Fibroblast of pulmonary artery (primary cell): ENCODE results near the gene LRMDA.

Experiments
- DNase-seq: peaks from one replicate; pipeline ENCODE4 v3.0.0-alpha.2; 2010; ENCODE audit warnings: low read depth
- H3K4me3 ChIP-seq: replicated peaks from 2 replicates; pipeline ENCODE4 v1.5.1; 2011; ENCODE audit warnings: low read depth, mild to moderate bottlenecking, control low read depth, low read length, moderate library complexity
- TF ChIP-seq, protein P1 (sequence below): IDR thresholded peaks from 2 replicates; pipeline ENCODE4 v1.5.1; 2011; ENCODE audit warnings: mild to moderate bottlenecking, control low read depth, low read length, inconsistent platforms; ENCODE audit errors: missing control alignments

Gene LRMDA

GRCh38 chr10:75406462-75407223 is 24.8 kb upstream of the LRMDA start:
- TF ChIP-seq, protein P1, sequence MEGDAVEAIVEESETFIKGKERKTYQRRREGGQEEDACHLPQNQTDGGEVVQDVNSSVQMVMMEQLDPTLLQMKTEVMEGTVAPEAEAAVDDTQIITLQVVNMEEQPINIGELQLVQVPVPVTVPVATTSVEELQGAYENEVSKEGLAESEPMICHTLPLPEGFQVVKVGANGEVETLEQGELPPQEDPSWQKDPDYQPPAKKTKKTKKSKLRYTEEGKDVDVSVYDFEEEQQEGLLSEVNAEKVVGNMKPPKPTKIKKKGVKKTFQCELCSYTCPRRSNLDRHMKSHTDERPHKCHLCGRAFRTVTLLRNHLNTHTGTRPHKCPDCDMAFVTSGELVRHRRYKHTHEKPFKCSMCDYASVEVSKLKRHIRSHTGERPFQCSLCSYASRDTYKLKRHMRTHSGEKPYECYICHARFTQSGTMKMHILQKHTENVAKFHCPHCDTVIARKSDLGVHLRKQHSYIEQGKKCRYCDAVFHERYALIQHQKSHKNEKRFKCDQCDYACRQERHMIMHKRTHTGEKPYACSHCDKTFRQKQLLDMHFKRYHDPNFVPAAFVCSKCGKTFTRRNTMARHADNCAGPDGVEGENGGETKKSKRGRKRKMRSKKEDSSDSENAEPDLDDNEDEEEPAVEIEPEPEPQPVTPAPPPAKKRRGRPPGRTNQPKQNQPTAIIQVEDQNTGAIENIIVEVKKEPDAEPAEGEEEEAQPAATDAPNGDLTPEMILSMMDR = no peak
- DNase-seq = no peak
- H3K4me3 ChIP-seq = no peak overlapping the region

GRCh38 chr10:75407224-75407712 is 24.2 kb upstream of the LRMDA start:
- TF ChIP-seq, protein P1 = no peak
- DNase-seq = no peak
- H3K4me3 ChIP-seq = no peak overlapping the region

GRCh38 chr10:75407713-75408508 is 23.5 kb upstream of the LRMDA start:
- TF ChIP-seq, protein P1 = no peak
- H3K4me3 ChIP-seq = peak overlapping the region; percentile 76
- no peak for DNase-seq

- H3K4me3 ChIP-seq = peak overlapping the region; percentile 76
- DNase-seq = no peak
- TF ChIP-seq, protein P1 = no peak
Measured at GRCh38 chr10:75408509-75408875, 22.9 kb upstream of the LRMDA start.

DNA sequence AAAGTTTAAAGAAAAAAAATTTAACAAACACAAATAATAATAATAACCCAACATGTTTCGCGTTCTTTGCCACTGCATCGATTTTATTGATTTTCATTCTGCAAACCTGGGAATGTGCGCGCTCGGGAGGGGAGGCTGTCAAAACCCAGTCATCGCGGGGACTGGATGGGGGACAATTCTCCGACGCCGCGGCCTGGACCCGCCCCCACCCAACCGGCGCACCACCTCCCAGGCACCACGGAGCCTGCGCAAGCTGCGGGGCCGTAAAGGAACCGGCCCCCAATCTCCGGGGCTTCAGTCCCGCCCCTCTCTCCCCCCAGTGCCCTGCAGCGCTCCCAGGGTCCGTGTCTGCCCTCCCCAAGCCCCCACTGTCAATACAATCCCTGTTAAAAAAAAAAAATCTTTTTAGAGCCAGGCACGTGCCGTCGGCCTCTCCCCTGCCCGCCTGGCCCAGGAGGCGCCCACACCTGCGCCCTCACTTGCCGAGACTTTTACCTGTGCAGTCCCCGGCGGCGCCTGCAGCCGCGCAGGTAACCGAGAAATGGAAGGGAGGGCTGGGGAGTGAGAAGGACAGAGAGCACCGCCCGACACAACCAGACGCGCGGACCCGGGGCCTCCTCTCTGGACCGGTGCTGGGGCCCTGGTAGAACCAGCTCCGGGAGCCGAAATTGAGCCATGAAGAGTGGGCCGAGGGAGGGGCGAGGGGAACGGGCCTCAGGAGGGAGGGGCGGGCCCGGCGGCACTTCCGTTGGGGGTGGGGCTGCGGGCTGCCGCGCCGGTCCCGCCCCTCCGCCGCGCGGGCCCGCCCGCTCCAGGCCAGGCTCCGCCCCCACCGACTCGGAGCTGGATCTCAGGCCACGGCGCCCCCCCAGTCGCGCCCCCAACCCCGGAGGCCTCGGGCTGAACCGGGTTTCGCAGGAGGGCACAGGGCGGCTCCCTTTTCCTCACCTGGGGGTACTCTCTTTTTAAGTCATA is 22.2 kb upstream of the LRMDA start:
- H3K4me3 ChIP-seq = peak overlapping the region; percentile 76
- no peak for DNase-seq
- TF ChIP-seq, protein P1 = no peak
